Endothelial cell (in vitro differentiated cells): ENCODE data around the gene ELOVL2. TPM values are rescaled to one million over a fixed set of nuclear protein-coding genes. Genes with fewer than 3 reads are reported as not detected.
"Not testable (repeated sequence)": the region's sequence is repeated elsewhere in the genome, so short reads cannot be mapped to it uniquely, and the experiment has no call there.

Experiments used
- DNase-seq: peaks from one replicate; pipeline ENCODE4 v3.0.0; 2021; ENCODE audit warnings: low spot score
- H3K27ac Mint-ChIP-seq: one replicate; pipeline ENCODE4 v1.8.0; 2021; ENCODE audit warnings: mixed read lengths, inconsistent platforms; ENCODE audit not compliant: unreplicated experiment
- H3K27me3 Mint-ChIP-seq: one replicate; pipeline ENCODE4 v1.8.0; 2021; ENCODE audit warnings: mild to moderate bottlenecking, moderate library complexity, mixed read lengths, inconsistent platforms; ENCODE audit not compliant: unreplicated experiment
- H3K36me3 Mint-ChIP-seq: one replicate; pipeline ENCODE4 v1.8.0; 2021; ENCODE audit warnings: mild to moderate bottlenecking, low read depth, mixed read lengths, inconsistent platforms; ENCODE audit not compliant: unreplicated experiment
- H3K4me1 Mint-ChIP-seq: one replicate; pipeline ENCODE4 v1.8.0; 2021; ENCODE audit warnings: mild to moderate bottlenecking, mixed read lengths, inconsistent platforms; ENCODE audit not compliant: unreplicated experiment
- H3K4me3 Mint-ChIP-seq: one replicate; pipeline ENCODE4 v1.8.0; 2021; ENCODE audit warnings: mild to moderate bottlenecking, mixed read lengths, inconsistent platforms; ENCODE audit not compliant: unreplicated experiment
- H3K9me3 Mint-ChIP-seq: one replicate; pipeline ENCODE4 v1.8.0; 2021; ENCODE audit warnings: mixed read lengths, inconsistent platforms; ENCODE audit not compliant: unreplicated experiment
- CTCF ChIP-seq: fragments of 200-600 bp; sonication (generic); IDR thresholded peaks from one replicate; pipeline ENCODE4 v1.5.0; 2021; ENCODE audit warnings: antibody characterized with exemption; ENCODE audit not compliant: unreplicated experiment
- total RNA-seq: library from RNA; stranded (reverse); fragmentation: NEBNext Ultra II Directional; extraction: Animal tissue kit (Norgen Biotek cat#: 25700); gene quantifications from one replicate; pipeline ENCODE4 v1.2.1, GENCODE V29; 2021; ENCODE audit not compliant: unreplicated experiment

ELOVL2 gene
- total RNA-seq, 1 donor from 2014 or later, result 0.31 TPM

- H3K9me3 Mint-ChIP-seq, result no peaks in the 10 kb centered on the region
- DNase-seq, result no peak
- peaks cover 19% of the 10 kb centered on the region for H3K4me1 Mint-ChIP-seq
- H3K36me3 Mint-ChIP-seq, result no peaks in the 10 kb centered on the region
- no peak overlapping the region for H3K27ac Mint-ChIP-seq
- TF ChIP-seq CTCF, result no peak
- H3K27me3 Mint-ChIP-seq, result peaks cover 4% of the 10 kb centered on the region
- no peak overlapping the region for H3K4me3 Mint-ChIP-seq
Observed at GRCh38 chr6:11011787-11012234, 32.3 kb downstream of the ELOVL2 start.

- Mint-ChIP-seq H3K36me3 (no peaks in the 10 kb centered on the region), H3K27me3 (peaks cover 3% of the 10 kb centered on the region), H3K4me1 (peaks cover 14% of the 10 kb centered on the region), H3K9me3 (no peaks in the 10 kb centered on the region), H3K4me3 (no peak overlapping the region), H3K27ac (no peak overlapping the region)
- no peak for TF ChIP-seq CTCF
- DNase-seq, result no peak
Observed at GRCh38 chr6:11009353-11009752, 34.8 kb downstream of the ELOVL2 start.

GRCh38 chr6:11008821-11009220 is 35.3 kb downstream of the ELOVL2 start:
- Mint-ChIP-seq H3K4me1 (peaks cover 14% of the 10 kb centered on the region), H3K27me3 (peaks cover 3% of the 10 kb centered on the region), H3K27ac (no peak overlapping the region), H3K4me3 (no peak overlapping the region), H3K9me3 (no peaks in the 10 kb centered on the region), H3K36me3 (no peaks in the 10 kb centered on the region)
- no peak for TF ChIP-seq CTCF
- no peak for DNase-seq

- Mint-ChIP-seq H3K4me3 (no peak overlapping the region), H3K27ac (no peak overlapping the region), H3K27me3 (peaks cover 5% of the 10 kb centered on the region), H3K4me1 (peaks cover 14% of the 10 kb centered on the region), H3K36me3 (no peaks in the 10 kb centered on the region), H3K9me3 (no peaks in the 10 kb centered on the region)
- no peak for TF ChIP-seq CTCF
- DNase-seq, result no peak
Observed at GRCh38 chr6:11007715-11008608, 36.1 kb downstream of the ELOVL2 start.

- H3K9me3 Mint-ChIP-seq, result no peaks in the 10 kb centered on the region
- H3K27ac Mint-ChIP-seq, result no peak overlapping the region
- no peak for DNase-seq
- TF ChIP-seq CTCF, result no peak
- peaks cover 14% of the 10 kb centered on the region for H3K4me1 Mint-ChIP-seq
- peaks cover 5% of the 10 kb centered on the region for H3K27me3 Mint-ChIP-seq
- H3K36me3 Mint-ChIP-seq, result no peaks in the 10 kb centered on the region
- H3K4me3 Mint-ChIP-seq, result no peak overlapping the region
Observed at GRCh38 chr6:11006061-11006460, 38.0 kb downstream of the ELOVL2 start.

GRCh38 chr6:11003297-11003696 is 40.8 kb downstream of the ELOVL2 start:
- H3K27ac Mint-ChIP-seq, H3K36me3 Mint-ChIP-seq: not testable (repeated sequence)

More at GRCh38 chr6:11003297-11003696, 40.8 kb downstream of the ELOVL2 start:
- not testable (repeated sequence) for H3K27me3 Mint-ChIP-seq, H3K4me3 Mint-ChIP-seq, H3K9me3 Mint-ChIP-seq, DNase-seq
- H3K4me1 Mint-ChIP-seq, result peaks cover 12% of the 10 kb centered on the region
